BJ (cell line): ENCODE measurements around the gene SH3GL3. TPM values are rescaled to one million over a fixed set of nuclear protein-coding genes. Genes with fewer than 3 reads are reported as not detected.

ENCODE experiments used
- CTCF ChIA-PET: fragments of 350-600 bp; formaldehyde crosslinking; extraction: SDS; loops from one replicate; lab custom pipeline; 2021; ENCODE audit warnings: antibody characterized with exemption, inconsistent platforms; lab: Yijun Ruan, JAX
- POLR2A ChIA-PET: fragments of 300-600 bp; sonication (Branson Sonifier 250); formaldehyde crosslinking; extraction: SDS; loops from one replicate; lab custom pipeline; 2021; ENCODE audit warnings: antibody characterized with exemption; lab: Charles Lee
- DNase-seq: peaks from one replicate; pipeline ENCODE4 v3.0.0-alpha.2; 2011; ENCODE audit warnings: low read depth
- H3K27me3 ChIP-seq: 2 replicates; pipeline ENCODE4 v1.6.0; 2011; ENCODE audit warnings: low read length; ENCODE audit not compliant: control insufficient read depth, insufficient read depth
- H3K36me3 ChIP-seq: 2 replicates; pipeline ENCODE4 v1.5.1; 2011; ENCODE audit warnings: low read length; ENCODE audit not compliant: control insufficient read depth, insufficient read depth
- H3K4me3 ChIP-seq: 2 replicates; pipeline ENCODE4 v1.5.1; 2011; ENCODE audit warnings: low read depth, mild to moderate bottlenecking, control low read depth, low read length
- CTCF ChIP-seq: IDR thresholded peaks from 2 replicates; pipeline ENCODE4 v1.5.1; 2011; ENCODE audit warnings: low read depth, mild to moderate bottlenecking, control low read depth, inconsistent platforms, low read length, moderate library complexity; ENCODE audit not compliant: insufficient read depth
- polyA plus RNA-seq: library from polyadenylated mRNA; depleted of rRNA; stranded (reverse); fragments of >200 nt; gene quantifications from 2 replicates; pipeline ENCODE4 v1.2.3, GENCODE V29; 2011

SH3GL3 gene
- polyA plus RNA-seq, 1 experiment: not detected

GRCh38 chr15:83585601-83586335 lies 138.6 kb downstream of the SH3GL3 start:
- POLR2A ChIA-PET: no interaction called here
- no peaks in the 10 kb centered on the region for H3K27me3 ChIP-seq
- H3K4me3 ChIP-seq: no peak overlapping the region
- H3K36me3 ChIP-seq: no peaks in the 10 kb centered on the region
- DNase-seq: no peak
- CTCF ChIA-PET: interaction anchor here (1.0 kb wide), 1 partner anchor 149 kb away, joined by 3 read pairs; no protein-coding TSS in a partner anchor
- TF ChIP-seq CTCF: no peak

- Histone ChIP-seq H3K4me3 (no peak overlapping the region), H3K36me3 (no peaks in the 10 kb centered on the region), H3K27me3 (no peaks in the 10 kb centered on the region)
- no peak for TF ChIP-seq CTCF
- POLR2A ChIA-PET: no interaction called here
- CTCF ChIA-PET: no interaction called here
- DNase-seq: no peak
Observed at GRCh38 chr15:83587091-83587490, 139.9 kb downstream of the SH3GL3 start.

GRCh38 chr15:83588441-83588840 lies 141.3 kb downstream of the SH3GL3 start:
- ChIA-PET POLR2A (no interaction called here), CTCF (no interaction called here)
- no peak for TF ChIP-seq CTCF
- DNase-seq: no peak
- H3K36me3 ChIP-seq: no peaks in the 10 kb centered on the region
- H3K4me3 ChIP-seq: no peak overlapping the region
- H3K27me3 ChIP-seq: no peaks in the 10 kb centered on the region

GRCh38 chr15:83592370-83593040 lies 145.4 kb downstream of the SH3GL3 start:
- POLR2A ChIA-PET: no interaction called here
- H3K4me3 ChIP-seq: no peak overlapping the region
- H3K36me3 ChIP-seq: no peaks in the 10 kb centered on the region
- no peaks in the 10 kb centered on the region for H3K27me3 ChIP-seq
- no peak for DNase-seq
- CTCF ChIA-PET: no interaction called here
- no peak for TF ChIP-seq CTCF

GRCh38 chr15:83595191-83595590 lies 148.1 kb downstream of the SH3GL3 start:
- no peak for DNase-seq
- H3K4me3 ChIP-seq: no peak overlapping the region
- H3K36me3 ChIP-seq: no peaks in the 10 kb centered on the region
- no peaks in the 10 kb centered on the region for H3K27me3 ChIP-seq
- ChIA-PET CTCF (no interaction called here), POLR2A (no interaction called here)
- TF ChIP-seq CTCF: no peak
